GM04503 (cell line): ENCODE data around the gene NMBR.
"Not testable (repeated sequence)": the region's sequence is repeated elsewhere in the genome, so short reads cannot be mapped to it uniquely, and the experiment has no call there.

Source experiments
- DNase-seq: peaks from one replicate; pipeline ENCODE4 v3.0.0-alpha.2; 2012; ENCODE audit warnings: low read depth

The NMBR gene

DNA sequence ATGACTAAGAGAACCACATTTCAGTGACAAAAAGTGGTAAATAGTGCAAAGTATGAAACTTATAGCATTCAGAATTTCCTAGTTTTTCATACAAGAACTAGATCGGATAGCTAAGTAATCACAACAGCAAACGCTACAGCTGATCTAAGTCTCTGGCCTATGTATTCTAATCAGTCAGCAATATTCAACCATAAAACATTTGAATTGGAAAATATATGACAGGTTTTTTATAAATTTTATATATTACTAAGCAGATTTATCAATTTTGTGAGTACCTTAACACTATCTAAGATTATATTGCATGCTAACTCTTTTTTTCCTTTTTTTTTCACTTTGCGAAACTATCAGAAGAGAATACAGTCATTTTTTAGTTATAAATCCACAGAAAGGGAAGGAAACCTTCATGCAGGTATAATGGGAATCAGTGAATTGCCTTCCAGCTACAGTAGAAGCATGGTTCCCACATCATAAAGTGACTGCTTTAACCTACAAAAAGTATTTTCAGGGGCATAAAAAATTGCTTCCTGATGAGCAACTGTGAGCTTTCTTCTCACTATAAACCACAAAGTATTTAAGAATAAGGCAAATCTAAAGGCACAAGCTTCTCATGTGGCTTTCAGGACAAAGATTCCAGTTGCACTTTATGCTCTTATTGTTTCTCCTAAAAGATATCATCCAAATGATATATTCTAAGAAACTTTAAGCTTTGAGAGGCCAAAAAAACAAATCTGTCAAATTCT, 88.2 kb downstream of the NMBR start:
- DNase-seq: no peak

DNA sequence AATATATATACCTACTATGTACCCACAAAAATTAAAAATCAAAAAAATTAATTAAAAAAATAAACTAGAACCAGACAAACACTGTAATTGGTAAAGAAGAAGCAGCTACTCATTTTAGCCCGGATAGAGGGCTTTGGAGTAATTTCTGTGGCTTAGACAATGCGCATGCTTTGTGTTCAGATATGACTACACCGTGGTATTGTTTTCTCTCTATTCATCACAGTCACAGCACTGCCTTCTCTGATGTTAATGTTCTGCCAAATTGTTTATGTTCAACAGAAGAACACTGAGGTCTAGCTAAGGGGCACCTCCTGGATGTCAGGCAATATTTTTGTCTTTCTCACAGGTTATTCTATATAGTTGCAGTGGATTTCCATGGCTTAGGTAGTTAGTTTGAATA, 91.7 kb downstream of the NMBR start:
- no peak for DNase-seq

DNA sequence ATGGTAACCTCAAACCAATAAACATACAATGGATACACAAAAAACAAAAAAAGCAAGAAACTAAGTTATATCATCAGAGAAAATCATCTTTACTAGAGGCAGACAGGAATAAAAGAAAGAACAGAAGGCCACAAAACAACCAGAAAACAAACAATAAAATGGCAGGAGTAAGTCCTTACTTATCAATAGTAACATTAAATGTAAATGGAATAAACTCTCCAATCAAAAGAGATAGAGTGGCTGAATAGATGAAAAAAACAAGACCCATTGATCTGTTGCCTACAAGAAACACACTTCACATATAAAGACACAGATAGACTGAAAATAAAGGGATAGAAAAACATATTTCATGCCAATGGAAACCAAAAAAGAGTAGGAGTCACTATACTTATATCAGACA, 95.5 kb downstream of the NMBR start:
- no peak for DNase-seq

- DNase-seq: no peak
Observed at GRCh38 chr6:142048593-142048980, 98.3 kb downstream of the NMBR start.

- DNase-seq: no peak
Observed at GRCh38 chr6:142047934-142048592, 98.9 kb downstream of the NMBR start.

GRCh38 chr6:142045380-142046278, 101.3 kb downstream of the NMBR start:
- peak; percentile 26 for DNase-seq

GRCh38 chr6:142035890-142036289, 111.0 kb downstream of the NMBR start:
- DNase-seq: no peak

- no peak for DNase-seq
Observed at GRCh38 chr6:142031035-142031434, 115.9 kb downstream of the NMBR start.

DNA sequence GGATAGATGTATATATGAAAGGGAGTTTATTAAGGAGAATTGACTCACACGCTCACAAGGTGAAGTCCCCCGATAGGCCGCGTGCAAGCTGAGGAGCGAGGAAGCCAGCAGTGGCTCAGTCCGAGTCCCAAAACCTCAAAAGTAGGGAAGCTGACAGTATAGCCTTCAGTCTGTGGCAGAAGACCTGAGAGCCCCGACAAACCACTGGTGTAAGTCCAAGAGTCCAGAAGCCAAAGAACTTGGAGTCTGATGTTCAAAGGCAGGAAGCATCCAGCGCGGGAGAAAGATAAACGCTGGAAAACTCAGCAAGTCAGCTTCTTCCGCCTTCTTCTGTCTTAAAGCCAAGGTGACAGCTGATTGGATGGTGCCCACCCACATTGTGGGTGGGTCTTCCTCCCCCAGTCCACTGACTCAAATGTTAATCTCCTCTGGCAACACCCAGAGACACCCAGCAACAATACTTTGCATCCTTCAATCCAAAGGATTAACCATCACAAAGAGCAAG, 116.8 kb downstream of the NMBR start:
- DNase-seq: peak; percentile 32

- DNase-seq: no peak
Observed at GRCh38 chr6:142028527-142028926, 118.4 kb downstream of the NMBR start.

- DNase-seq: not testable (repeated sequence)
Observed at GRCh38 chr6:142027804-142028203, 119.1 kb downstream of the NMBR start.

DNA sequence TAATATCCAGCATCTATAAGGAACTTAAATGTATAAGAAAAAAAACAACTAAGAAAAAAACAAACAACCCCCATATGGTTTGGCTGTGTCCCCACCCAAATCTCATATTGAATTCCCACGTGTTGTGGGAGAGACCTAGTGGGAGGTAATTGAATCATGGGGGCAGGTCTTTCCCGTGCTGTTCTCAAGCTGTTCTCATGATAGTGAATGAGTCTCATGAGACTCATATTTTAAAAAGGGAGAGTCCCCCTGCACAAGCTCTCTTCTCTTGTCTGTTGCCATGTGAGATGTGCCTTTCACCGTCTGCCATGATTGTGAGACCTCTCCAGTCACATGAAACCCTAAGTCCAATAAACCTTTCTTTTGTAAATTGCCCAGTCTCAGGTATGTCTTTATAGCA, 119.8 kb downstream of the NMBR start:
- no peak for DNase-seq

- no peak for DNase-seq
Observed at GRCh38 chr6:142026471-142026870, 120.5 kb downstream of the NMBR start.
